Measurements from ENCODE around the gene MAST2. TPM values are rescaled to one million over a fixed set of nuclear protein-coding genes. Genes with fewer than 3 reads are reported as not detected.

MAST2 gene
- total and polyA plus RNA-seq, 3 donors from 2014 or later: 88.4 to 158 (median 113) TPM

Other genes with a start within 250 kb of the MAST2 start
- gene NASP, start 219.6 kb upstream of the MAST2 start, total RNA-seq: 100 to 1,000 TPM; 184 to 194 TPM
- 206 TPM for gene NASP, start 219.6 kb upstream of the MAST2 start, polyA plus RNA-seq (ENCODE audit: insufficient read depth, low read depth, low replicate concordance)
- 1 to 10 TPM; 3.8 to 5.0 TPM for gene CCDC17, start 179.6 kb upstream of the MAST2 start, total RNA-seq
- 4.4 TPM for gene CCDC17, start 179.6 kb upstream of the MAST2 start, polyA plus RNA-seq (ENCODE audit: insufficient read depth, low read depth, low replicate concordance)
- 100 to 1,000 TPM; 178 to 233 TPM for gene GPBP1L1, start 117.1 kb upstream of the MAST2 start, total RNA-seq
- gene GPBP1L1, start 117.1 kb upstream of the MAST2 start, polyA plus RNA-seq (ENCODE audit: insufficient read depth, low read depth, low replicate concordance): 151 TPM
- 10 to 100 TPM; 26.2 to 30.9 TPM for gene TMEM69, start 115.4 kb upstream of the MAST2 start, total RNA-seq
- gene TMEM69, start 115.4 kb upstream of the MAST2 start, polyA plus RNA-seq (ENCODE audit: insufficient read depth, low read depth, low replicate concordance): 29.5 TPM
- 10 to 100 TPM; 12.5 to 20.5 TPM for gene IPP, start 53.0 kb upstream of the MAST2 start, total RNA-seq
- gene IPP, start 53.0 kb upstream of the MAST2 start, polyA plus RNA-seq (ENCODE audit: insufficient read depth, low read depth, low replicate concordance): 26.3 TPM

Measured in testis (tissue), 3 donors.